ENCODE results near the gene FZR1. TPM values are rescaled to one million over a fixed set of nuclear protein-coding genes. Genes with fewer than 3 reads are reported as not detected.

The FZR1 gene
- total RNA-seq, 1 experiment from 2014 or later = 51.4 TPM

DNA sequence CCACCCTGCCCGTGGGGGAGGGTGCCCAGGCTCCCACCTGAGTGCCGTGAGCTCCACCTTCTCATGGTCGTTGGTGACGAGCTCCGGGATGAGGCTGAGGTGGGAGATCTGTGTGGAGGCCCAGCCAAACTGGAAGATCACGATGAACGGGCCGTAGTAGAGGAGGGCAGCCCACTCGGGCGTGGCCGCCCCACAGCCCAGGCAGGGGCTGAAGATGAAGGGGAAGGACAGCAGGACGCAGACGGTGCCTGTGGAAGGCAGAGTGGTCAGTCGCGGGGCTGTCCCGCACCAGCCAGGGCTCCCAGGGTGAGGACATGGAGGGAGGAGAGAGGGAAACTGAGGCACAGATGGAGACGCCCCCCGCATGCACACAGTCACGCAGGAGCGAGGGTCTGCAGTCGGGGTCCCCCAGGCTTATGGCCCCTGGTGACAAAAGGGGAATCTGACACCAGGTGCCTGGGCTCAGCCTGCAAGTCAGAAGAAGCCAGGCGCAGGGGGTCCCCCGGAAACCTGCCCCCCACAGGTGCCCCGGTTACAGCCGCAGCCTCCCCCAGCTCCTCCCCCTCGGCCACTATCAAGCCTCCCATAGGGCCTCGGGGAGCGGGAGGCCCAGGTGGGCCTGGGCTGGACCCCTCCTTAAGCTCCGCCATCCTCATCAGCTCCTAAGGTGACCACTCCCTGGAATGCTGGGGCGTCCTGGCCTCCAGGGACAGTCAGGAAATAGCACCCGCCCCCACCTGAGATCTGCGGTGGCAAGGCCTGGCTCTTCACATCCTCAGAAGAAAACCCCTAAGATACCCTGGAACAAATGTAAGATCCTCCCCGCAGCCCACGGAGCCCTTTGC is 45.1 kb downstream of the FZR1 start:
- Histone ChIP-seq H3K56ac (ENCODE audit: insufficient read length, low read depth, low read length) (no peak overlapping the region), H3K23me2 (ENCODE audit: insufficient read length, low read depth, low read length, poor library complexity, severe bottlenecking) (no peaks in the 10 kb centered on the region), H3K27ac (ENCODE audit: insufficient read length, low read depth, low read length) (no peak overlapping the region), H2AFZ (ENCODE audit: low read length) (no peak overlapping the region), H4K20me1 (ENCODE audit: control insufficient read depth, insufficient read depth, insufficient read length) (no peaks in the 10 kb centered on the region), H2BK15ac (ENCODE audit: low read depth, low read length) (no peak overlapping the region), H3K4me1 (ENCODE audit: insufficient read depth, low read length) (no peaks in the 10 kb centered on the region), H4K5ac (ENCODE audit: insufficient read length, low read depth, low read length) (no peak overlapping the region), H3K4ac (ENCODE audit: low read depth, low read length) (no peak overlapping the region), H3K14ac (ENCODE audit: insufficient read depth, low read length) (no peak overlapping the region), H3K9me3 (ENCODE audit: control insufficient read depth, low read depth, low read length) (no peaks in the 10 kb centered on the region), H3K79me1 (ENCODE audit: insufficient read depth, low read depth, low read length, poor library complexity, severe bottlenecking) (no peaks in the 10 kb centered on the region), H4K91ac (ENCODE audit: insufficient read length, low read depth, low read length) (no peak overlapping the region), H3K79me2 (ENCODE audit: insufficient read depth, low read length) (no peaks in the 10 kb centered on the region), H3K4me2 (ENCODE audit: insufficient read depth, insufficient read length, low read length) (no peak overlapping the region), H2BK12ac (ENCODE audit: insufficient read length, low read depth, low read length) (no peak overlapping the region), H3K9ac (ENCODE audit: extremely low read depth, insufficient read length, low read length) (no peak overlapping the region), H2BK20ac (ENCODE audit: low read depth, low read length, poor library complexity, severe bottlenecking) (no peak overlapping the region), H2AK5ac (ENCODE audit: insufficient read length, low read length) (no peak overlapping the region), H3T11ph (ENCODE audit: low read length) (no peak overlapping the region), H3K18ac (ENCODE audit: insufficient read length, low read depth, low read length) (no peak overlapping the region), H4K8ac (replicated peaks; ENCODE audit: insufficient read length, low read depth, low read length) (no peak overlapping the region), H3K27me3 (ENCODE audit: insufficient read depth, low read length) (no peaks in the 10 kb centered on the region; the same call in 1 of the 2 replicates), H2BK5ac (ENCODE audit: insufficient read length, low read length) (no peak overlapping the region), H2BK120ac (ENCODE audit: low read depth, low read length, poor library complexity, severe bottlenecking) (no peak overlapping the region), H3K23ac (ENCODE audit: insufficient read length, low read depth, low read length) (no peak overlapping the region)
- no CpG with 5 or more reads among the region's 34 CpGs for WGBS (ENCODE audit: extremely low coverage, insufficient read length, low lambda C conversion rate)
- no peak for TF ChIP-seq CTCF (conservative IDR thresholded peaks at IDR 0.05)
- Mint-ChIP-seq H3K27ac (no peak overlapping the region; a peak in 1 of 7 replicates), H3K27me3 (ENCODE audit: low read depth) (peaks cover 6% of the 10 kb centered on the region), H3K4me1 (peaks cover under 1 to 3% of the 10 kb centered on the region in 2 experiments), H3K9me3 (no peaks in the 10 kb centered on the region), H3K4me3 (no peak overlapping the region), H3K36me3 (ENCODE audit: insufficient read depth in 1 of 3, low read depth in 3 of 3) (peaks cover 4 to 6% (median 5%) of the 10 kb centered on the region in 3 experiments; a peak in 4 of 7 replicates)
- DNase-seq = no peak

Measured in H9 (cell line).